ENCODE measurements around the gene ZC3HAV1. TPM values are rescaled to one million over a fixed set of nuclear protein-coding genes. Genes with fewer than 3 reads are reported as not detected.

The ZC3HAV1 gene
- total and polyA plus RNA-seq, 2 experiments from 2014 or later = 24.8 to 56.8 TPM

GRCh38 chr7:139068544-139069399 lies 40.7 kb downstream of the ZC3HAV1 start:
- peaks cover 6% of the 10 kb centered on the region; the same call in 2 of the 3 replicates for H3K9me3 Mint-ChIP-seq
- no peak for DNase-seq (ENCODE audit: low spot score)
- no peak overlapping the region for H3K27ac Mint-ChIP-seq
- no peak overlapping the region for H2AFZ ChIP-seq
- peaks cover 29% of the 10 kb centered on the region for H3K36me3 ChIP-seq (ENCODE audit: insufficient read depth)
- H4K20me1 ChIP-seq (replicated peaks; ENCODE audit: insufficient read depth) = no peaks in the 10 kb centered on the region
- no peaks in the 10 kb centered on the region for H3K27me3 Mint-ChIP-seq (ENCODE audit: insufficient read depth, low read depth, poor library complexity)
- no peaks in the 10 kb centered on the region for H3K4me1 Mint-ChIP-seq
- no peak overlapping the region for H3K4me3 ChIP-seq
- no peaks in the 10 kb centered on the region for H3K4me1 ChIP-seq (ENCODE audit: insufficient read depth)
- H3F3A ChIP-seq (replicated peaks; ENCODE audit: low read depth) = no peaks in the 10 kb centered on the region
- H3K27ac ChIP-seq (ENCODE audit: low read depth) = no peak overlapping the region
- no peak overlapping the region for H3K4me2 ChIP-seq
- no peak overlapping the region for H3K4me3 Mint-ChIP-seq
- H3K9me2 ChIP-seq (ENCODE audit: insufficient read depth) = no peaks in the 10 kb centered on the region
- ATAC-seq = no peak
- no peaks in the 10 kb centered on the region for H3K27me3 ChIP-seq (ENCODE audit: insufficient read depth)
- H3K79me2 ChIP-seq (replicated peaks; ENCODE audit: insufficient read depth) = no peaks in the 10 kb centered on the region
- peaks cover 77% of the 10 kb centered on the region for H3K36me3 Mint-ChIP-seq (ENCODE audit: low read depth)
- TF ChIP-seq EZH2 (IDR thresholded peaks at IDR 0.05; ENCODE audit: low read depth, unreplicated experiment) (no peak), ZNF462 (CRISPR knock-in tag; IDR thresholded peaks at IDR 0.05) (no peak), ZNF114 (CRISPR knock-in tag; IDR thresholded peaks at IDR 0.05) (no peak), STAT1 (IDR thresholded peaks at IDR 0.05; ENCODE audit: unreplicated experiment) (no peak), CREB1 (CRISPR knock-in tag; IDR thresholded peaks at IDR 0.05; ENCODE audit: low read depth) (no peak), CTCF (conservative IDR thresholded peaks at IDR 0.05; ENCODE audit: low read depth in 2 of 2) (no peak), ETS1 (IDR thresholded peaks at IDR 0.05) (no peak), ZNF331 (CRISPR knock-in tag; IDR thresholded peaks at IDR 0.05; ENCODE audit: low read depth) (no peak), NANOG (IDR thresholded peaks at IDR 0.05; ENCODE audit: borderline replicate concordance) (no peak), EZH2phosphoT487 (IDR thresholded peaks at IDR 0.05; ENCODE audit: unreplicated experiment) (no peak)
- TF ChIP-seq, protein P1, sequence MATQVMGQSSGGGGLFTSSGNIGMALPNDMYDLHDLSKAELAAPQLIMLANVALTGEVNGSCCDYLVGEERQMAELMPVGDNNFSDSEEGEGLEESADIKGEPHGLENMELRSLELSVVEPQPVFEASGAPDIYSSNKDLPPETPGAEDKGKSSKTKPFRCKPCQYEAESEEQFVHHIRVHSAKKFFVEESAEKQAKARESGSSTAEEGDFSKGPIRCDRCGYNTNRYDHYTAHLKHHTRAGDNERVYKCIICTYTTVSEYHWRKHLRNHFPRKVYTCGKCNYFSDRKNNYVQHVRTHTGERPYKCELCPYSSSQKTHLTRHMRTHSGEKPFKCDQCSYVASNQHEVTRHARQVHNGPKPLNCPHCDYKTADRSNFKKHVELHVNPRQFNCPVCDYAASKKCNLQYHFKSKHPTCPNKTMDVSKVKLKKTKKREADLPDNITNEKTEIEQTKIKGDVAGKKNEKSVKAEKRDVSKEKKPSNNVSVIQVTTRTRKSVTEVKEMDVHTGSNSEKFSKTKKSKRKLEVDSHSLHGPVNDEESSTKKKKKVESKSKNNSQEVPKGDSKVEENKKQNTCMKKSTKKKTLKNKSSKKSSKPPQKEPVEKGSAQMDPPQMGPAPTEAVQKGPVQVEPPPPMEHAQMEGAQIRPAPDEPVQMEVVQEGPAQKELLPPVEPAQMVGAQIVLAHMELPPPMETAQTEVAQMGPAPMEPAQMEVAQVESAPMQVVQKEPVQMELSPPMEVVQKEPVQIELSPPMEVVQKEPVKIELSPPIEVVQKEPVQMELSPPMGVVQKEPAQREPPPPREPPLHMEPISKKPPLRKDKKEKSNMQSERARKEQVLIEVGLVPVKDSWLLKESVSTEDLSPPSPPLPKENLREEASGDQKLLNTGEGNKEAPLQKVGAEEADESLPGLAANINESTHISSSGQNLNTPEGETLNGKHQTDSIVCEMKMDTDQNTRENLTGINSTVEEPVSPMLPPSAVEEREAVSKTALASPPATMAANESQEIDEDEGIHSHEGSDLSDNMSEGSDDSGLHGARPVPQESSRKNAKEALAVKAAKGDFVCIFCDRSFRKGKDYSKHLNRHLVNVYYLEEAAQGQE (IDR thresholded peaks at IDR 0.05; ENCODE audit: unreplicated experiment) = no peak
